Stimulated activated CD4-positive, alpha-beta T cell treated with anti-CD3 and anti-CD28 coated beads, Interleukin-15, amount 100 ng/mL, for 24 hours (primary cell): ENCODE results near the gene FBN3.
"Not testable (repeated sequence)": the region's sequence is repeated elsewhere in the genome, so short reads cannot be mapped to it uniquely, and the experiment has no call there.

Experiments used
- DNase-seq: peaks from one replicate; pipeline ENCODE4 v3.0.0-alpha.2; 2020

Gene FBN3

GRCh38 chr19:8115805-8116396 lies 33.5 kb downstream of the FBN3 start:
- DNase-seq, result no peak

- no peak for DNase-seq
These were observed 36.4 kb downstream of the FBN3 start for GRCh38 chr19:8113017-8113416.

GRCh38 chr19:8111376-8111775 lies 38.0 kb downstream of the FBN3 start:
- no peak for DNase-seq

GRCh38 chr19:8110931-8111330 lies 38.5 kb downstream of the FBN3 start:
- DNase-seq, result no peak

GRCh38 chr19:8109890-8110662 lies 39.3 kb downstream of the FBN3 start:
- DNase-seq, result no peak

GRCh38 chr19:8109455-8109854 lies 39.9 kb downstream of the FBN3 start:
- DNase-seq, result no peak

- DNase-seq, result no peak
These were observed 40.6 kb downstream of the FBN3 start for GRCh38 chr19:8108560-8109445.

GRCh38 chr19:8107301-8107903 lies 42.0 kb downstream of the FBN3 start:
- no peak for DNase-seq

GRCh38 chr19:8105471-8105870 lies 43.9 kb downstream of the FBN3 start:
- DNase-seq, result no peak

- DNase-seq, result not testable (repeated sequence)
These were observed 47.5 kb downstream of the FBN3 start for GRCh38 chr19:8101910-8102309.

- DNase-seq, result no peak
These were observed 48.1 kb downstream of the FBN3 start for GRCh38 chr19:8101311-8101710.

- no peak for DNase-seq
These were observed 51.5 kb downstream of the FBN3 start for GRCh38 chr19:8097681-8098567.

- DNase-seq, result no peak
These were observed 52.2 kb downstream of the FBN3 start for GRCh38 chr19:8097198-8097597.

- no peak for DNase-seq
These were observed 53.3 kb downstream of the FBN3 start for GRCh38 chr19:8096071-8096470.

- DNase-seq, result no peak
These were observed 54.0 kb downstream of the FBN3 start for GRCh38 chr19:8095354-8095886.

GRCh38 chr19:8094336-8094735 lies 55.1 kb downstream of the FBN3 start:
- DNase-seq, result no peak

GRCh38 chr19:8093740-8094139 lies 55.7 kb downstream of the FBN3 start:
- no peak for DNase-seq

- DNase-seq, result no peak
These were observed 58.4 kb downstream of the FBN3 start for GRCh38 chr19:8090950-8091349.

GRCh38 chr19:8089664-8090601 lies 59.5 kb downstream of the FBN3 start:
- no peak for DNase-seq

GRCh38 chr19:8088752-8089663 lies 60.4 kb downstream of the FBN3 start:
- DNase-seq, result no peak
